ENCODE results near the gene MPHOSPH9.

GRCh38 chr12:123199936-123200335 is 33.0 kb downstream of the MPHOSPH9 start:
- TF ChIP-seq REST (IDR thresholded peaks at IDR 0.05; ENCODE audit: insufficient read depth in 1 of 2, low read depth in 2 of 2, low read length in 1 of 2), result no peak
- TF ChIP-seq, protein P1, sequence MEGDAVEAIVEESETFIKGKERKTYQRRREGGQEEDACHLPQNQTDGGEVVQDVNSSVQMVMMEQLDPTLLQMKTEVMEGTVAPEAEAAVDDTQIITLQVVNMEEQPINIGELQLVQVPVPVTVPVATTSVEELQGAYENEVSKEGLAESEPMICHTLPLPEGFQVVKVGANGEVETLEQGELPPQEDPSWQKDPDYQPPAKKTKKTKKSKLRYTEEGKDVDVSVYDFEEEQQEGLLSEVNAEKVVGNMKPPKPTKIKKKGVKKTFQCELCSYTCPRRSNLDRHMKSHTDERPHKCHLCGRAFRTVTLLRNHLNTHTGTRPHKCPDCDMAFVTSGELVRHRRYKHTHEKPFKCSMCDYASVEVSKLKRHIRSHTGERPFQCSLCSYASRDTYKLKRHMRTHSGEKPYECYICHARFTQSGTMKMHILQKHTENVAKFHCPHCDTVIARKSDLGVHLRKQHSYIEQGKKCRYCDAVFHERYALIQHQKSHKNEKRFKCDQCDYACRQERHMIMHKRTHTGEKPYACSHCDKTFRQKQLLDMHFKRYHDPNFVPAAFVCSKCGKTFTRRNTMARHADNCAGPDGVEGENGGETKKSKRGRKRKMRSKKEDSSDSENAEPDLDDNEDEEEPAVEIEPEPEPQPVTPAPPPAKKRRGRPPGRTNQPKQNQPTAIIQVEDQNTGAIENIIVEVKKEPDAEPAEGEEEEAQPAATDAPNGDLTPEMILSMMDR (IDR thresholded peaks at IDR 0.05), result no peak
